Loucy (cell line): ENCODE data around the gene CEACAM5.
A peak's percentile ranks its signal among the peaks of the same experiment; 100 is the strongest.

Experiments
- H2AFZ ChIP-seq: fragments of 200-600 bp; sonication (generic); 2 replicates; pipeline ENCODE4 v1.6.0; 2016; ENCODE audit warnings: antibody characterized with exemption, mild to moderate bottlenecking, low read length, moderate library complexity
- H3F3A ChIP-seq: fragments of 200-600 bp; 2 replicates; pipeline ENCODE4 v1.6.0; 2016; ENCODE audit warnings: antibody characterized with exemption, low read depth, mild to moderate bottlenecking
- H3K27me3 ChIP-seq: fragments of 200-600 bp; sonication (generic); 2 replicates; pipeline ENCODE4 v1.6.1; 2014; ENCODE audit warnings: low read length, mild to moderate bottlenecking; ENCODE audit not compliant: insufficient read depth, poor library complexity, severe bottlenecking
- H3K36me3 ChIP-seq: fragments of 200-600 bp; sonication (generic); 2 replicates; pipeline ENCODE4 v1.6.1; 2016; ENCODE audit warnings: low read length; ENCODE audit not compliant: insufficient read depth
- H3K4me1 ChIP-seq: fragments of 200-600 bp; sonication (generic); 2 replicates; pipeline ENCODE4 v1.5.1; 2014; ENCODE audit warnings: low read length, mild to moderate bottlenecking; ENCODE audit not compliant: insufficient read depth, poor library complexity, severe bottlenecking
- H3K4me2 ChIP-seq: fragments of 200-600 bp; sonication (generic); 2 replicates; pipeline ENCODE4 v1.6.0; 2014; ENCODE audit warnings: antibody characterized with exemption, low read length, low read depth, mild to moderate bottlenecking; ENCODE audit not compliant: poor library complexity, severe bottlenecking
- H3K4me3 ChIP-seq: fragments of 200-600 bp; sonication (generic); 2 replicates; pipeline ENCODE4 v1.5.1; 2014; ENCODE audit warnings: low read length, mild to moderate bottlenecking, mixed read lengths; ENCODE audit not compliant: poor library complexity, severe bottlenecking
- H3K79me2 ChIP-seq: fragments of 200-600 bp; sonication (generic); 2 replicates; pipeline ENCODE4 v1.6.1; 2014; ENCODE audit warnings: low read length; ENCODE audit not compliant: insufficient read depth
- H3K9ac ChIP-seq: fragments of 200-600 bp; sonication (generic); 2 replicates; pipeline ENCODE4 v1.6.0; 2014; ENCODE audit warnings: mild to moderate bottlenecking, low read depth, low read length, moderate library complexity; ENCODE audit not compliant: poor library complexity, severe bottlenecking
- H3K9me2 ChIP-seq: fragments of 200-600 bp; sonication (generic); replicated peaks from 2 replicates; pipeline ENCODE4 v1.6.1; 2016; ENCODE audit warnings: low read depth, low read length, mixed read lengths
- H3K9me3 ChIP-seq: fragments of 200-600 bp; sonication (generic); 2 replicates; pipeline ENCODE4 v1.6.1; 2014; ENCODE audit warnings: mild to moderate bottlenecking, antibody characterized with exemption, low read length, low read depth; ENCODE audit not compliant: insufficient read depth
- H4K20me1 ChIP-seq: fragments of 200-600 bp; sonication (generic); 2 replicates; pipeline ENCODE4 v1.6.0; 2014; ENCODE audit warnings: antibody characterized with exemption, low read length, mild to moderate bottlenecking; ENCODE audit not compliant: insufficient read depth, poor library complexity, severe bottlenecking
- EZH2phosphoT487 ChIP-seq: fragments of 200-600 bp; IDR thresholded peaks from 2 replicates; pipeline ENCODE4 v1.6.1; 2018; ENCODE audit warnings: antibody characterized with exemption, mild to moderate bottlenecking, moderate library complexity, borderline replicate concordance
- TF ChIP-seq, protein P1 (sequence below): fragments of 200-600 bp; sonication (generic); conservative IDR thresholded peaks from 2 replicates; pipeline ENCODE4 v1.5.1; 2014; ENCODE audit warnings: mild to moderate bottlenecking, antibody characterized with exemption, low read length

Gene CEACAM5

GRCh38 chr19:41689993-41690800, 18.2 kb upstream of the CEACAM5 start:
- Histone ChIP-seq H3K27me3 (no peaks in the 10 kb centered on the region), H4K20me1 (no peaks in the 10 kb centered on the region), H3K4me2 (no peak overlapping the region), H3K4me3 (no peak overlapping the region), H3F3A (no peaks in the 10 kb centered on the region), H3K9ac (no peak overlapping the region), H3K9me3 (no peaks in the 10 kb centered on the region), H3K36me3 (no peaks in the 10 kb centered on the region), H3K79me2 (no peaks in the 10 kb centered on the region), H3K4me1 (no peaks in the 10 kb centered on the region), H3K9me2 (no peaks in the 10 kb centered on the region), H2AFZ (no peak overlapping the region)
- no peak for TF ChIP-seq EZH2phosphoT487
- TF ChIP-seq, protein P1, sequence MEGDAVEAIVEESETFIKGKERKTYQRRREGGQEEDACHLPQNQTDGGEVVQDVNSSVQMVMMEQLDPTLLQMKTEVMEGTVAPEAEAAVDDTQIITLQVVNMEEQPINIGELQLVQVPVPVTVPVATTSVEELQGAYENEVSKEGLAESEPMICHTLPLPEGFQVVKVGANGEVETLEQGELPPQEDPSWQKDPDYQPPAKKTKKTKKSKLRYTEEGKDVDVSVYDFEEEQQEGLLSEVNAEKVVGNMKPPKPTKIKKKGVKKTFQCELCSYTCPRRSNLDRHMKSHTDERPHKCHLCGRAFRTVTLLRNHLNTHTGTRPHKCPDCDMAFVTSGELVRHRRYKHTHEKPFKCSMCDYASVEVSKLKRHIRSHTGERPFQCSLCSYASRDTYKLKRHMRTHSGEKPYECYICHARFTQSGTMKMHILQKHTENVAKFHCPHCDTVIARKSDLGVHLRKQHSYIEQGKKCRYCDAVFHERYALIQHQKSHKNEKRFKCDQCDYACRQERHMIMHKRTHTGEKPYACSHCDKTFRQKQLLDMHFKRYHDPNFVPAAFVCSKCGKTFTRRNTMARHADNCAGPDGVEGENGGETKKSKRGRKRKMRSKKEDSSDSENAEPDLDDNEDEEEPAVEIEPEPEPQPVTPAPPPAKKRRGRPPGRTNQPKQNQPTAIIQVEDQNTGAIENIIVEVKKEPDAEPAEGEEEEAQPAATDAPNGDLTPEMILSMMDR: no peak

- H2AFZ ChIP-seq: no peak overlapping the region
- no peaks in the 10 kb centered on the region for H3K36me3 ChIP-seq
- H3K4me3 ChIP-seq: no peak overlapping the region
- H3K9me3 ChIP-seq: no peaks in the 10 kb centered on the region
- H3K79me2 ChIP-seq: no peaks in the 10 kb centered on the region
- no peaks in the 10 kb centered on the region for H3K9me2 ChIP-seq
- no peak overlapping the region for H3K9ac ChIP-seq
- no peaks in the 10 kb centered on the region for H3K4me1 ChIP-seq
- H3K27me3 ChIP-seq: no peaks in the 10 kb centered on the region
- H3F3A ChIP-seq: no peaks in the 10 kb centered on the region
- TF ChIP-seq, protein P1: no peak
- no peak for TF ChIP-seq EZH2phosphoT487
- H3K4me2 ChIP-seq: no peak overlapping the region
- no peaks in the 10 kb centered on the region for H4K20me1 ChIP-seq
Observed at GRCh38 chr19:41690801-41691065, 17.7 kb upstream of the CEACAM5 start.

DNA sequence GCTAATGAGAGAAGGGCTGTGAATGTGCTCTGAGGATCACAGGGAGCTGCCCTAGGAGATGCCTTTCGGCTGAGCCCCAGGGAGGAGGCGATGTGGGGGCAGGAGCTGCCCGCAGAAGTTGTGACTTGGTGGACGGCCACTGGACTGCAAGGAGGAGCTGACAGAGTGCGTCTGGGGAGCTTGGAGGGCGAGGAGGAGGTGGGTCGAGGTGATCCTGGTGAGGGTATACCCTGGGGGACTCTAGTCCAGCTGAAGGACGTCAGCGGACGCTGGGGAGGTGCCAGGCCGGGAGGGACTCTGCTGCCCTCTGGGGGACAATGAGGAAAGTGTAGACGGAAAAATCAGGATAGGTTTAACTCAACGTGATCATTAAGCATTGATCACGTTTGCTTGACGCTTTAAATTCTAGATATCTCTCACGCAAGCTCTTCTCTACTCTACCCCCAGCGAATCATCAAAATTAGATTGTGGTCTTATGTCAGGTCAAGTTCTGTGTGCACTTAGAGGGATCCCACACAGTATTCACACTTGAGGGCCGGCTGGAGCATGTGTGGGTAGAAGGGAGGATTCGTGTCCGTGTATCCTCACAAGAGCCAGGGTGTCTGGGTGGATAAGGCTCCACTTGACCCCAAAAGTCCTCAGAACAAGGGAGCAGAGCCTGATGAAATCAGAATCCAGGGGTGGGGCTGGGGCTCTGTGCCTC, 17.0 kb upstream of the CEACAM5 start:
- H3K27me3 ChIP-seq: no peaks in the 10 kb centered on the region
- H3K36me3 ChIP-seq: no peaks in the 10 kb centered on the region
- TF ChIP-seq, protein P1: peak; percentile 75
- no peak for TF ChIP-seq EZH2phosphoT487
- H3K9ac ChIP-seq: no peak overlapping the region
- no peaks in the 10 kb centered on the region for H3F3A ChIP-seq
- no peaks in the 10 kb centered on the region for H3K79me2 ChIP-seq
- H3K9me3 ChIP-seq: no peaks in the 10 kb centered on the region
- H3K4me3 ChIP-seq: no peak overlapping the region
- no peaks in the 10 kb centered on the region for H3K9me2 ChIP-seq
- no peak overlapping the region for H3K4me2 ChIP-seq
- H2AFZ ChIP-seq: no peak overlapping the region
- H4K20me1 ChIP-seq: no peaks in the 10 kb centered on the region
- H3K4me1 ChIP-seq: no peaks in the 10 kb centered on the region
